Astrocyte (in vitro differentiated cells and primary cell): ENCODE results near the gene PKP4. TPM values are rescaled to one million over a fixed set of nuclear protein-coding genes. Genes with fewer than 3 reads are reported as not detected.

ENCODE experiments used
- DNase-seq: peaks from one replicate; pipeline ENCODE4 v3.0.0-alpha.2; 2010; ENCODE audit warnings: low read depth
- FAIRE-seq: peaks from 2 replicates; lab custom pipeline; 2011; peaks lifted over from hg19 to GRCh38; lab: Jason Lieb, UNC
- H2AFZ ChIP-seq: 2 replicates; pipeline ENCODE4 v1.6.0; 2012; ENCODE audit warnings: low read depth, low read length, inconsistent platforms
- H3K27ac ChIP-seq: 2 replicates; pipeline ENCODE4 v1.5.1; 2011; ENCODE audit warnings: low read depth, low read length, inconsistent platforms
- H3K27me3 ChIP-seq: 2 replicates; pipeline ENCODE4 v1.6.0; 2011; ENCODE audit warnings: low read length, inconsistent platforms; ENCODE audit not compliant: insufficient read depth
- H3K36me3 ChIP-seq: 2 replicates; pipeline ENCODE4 v1.5.1; 2011; ENCODE audit warnings: low read length, inconsistent platforms; ENCODE audit not compliant: insufficient read depth
- H3K4me1 ChIP-seq: 2 replicates; pipeline ENCODE4 v1.5.1; 2011; ENCODE audit warnings: low read length, inconsistent platforms; ENCODE audit not compliant: insufficient read depth
- H3K4me2 ChIP-seq: 2 replicates; pipeline ENCODE4 v1.6.0; 2012; ENCODE audit warnings: low read length, inconsistent platforms
- H3K4me3 ChIP-seq: 2 replicates; pipeline ENCODE4 v1.5.1; 2011; ENCODE audit warnings: low read depth, mild to moderate bottlenecking, low read length, inconsistent platforms; ENCODE audit not compliant: insufficient read depth
- H3K79me2 ChIP-seq: 2 replicates; pipeline ENCODE4 v1.6.0; 2012; ENCODE audit warnings: mild to moderate bottlenecking, low read length, inconsistent platforms; ENCODE audit not compliant: insufficient read depth
- H3K9ac ChIP-seq: 2 replicates; pipeline ENCODE4 v1.6.0; 2012; ENCODE audit warnings: mild to moderate bottlenecking, low read length, inconsistent platforms
- H3K9me3 ChIP-seq: 2 replicates; pipeline ENCODE4 v1.5.1; 2012; ENCODE audit warnings: low read depth, mild to moderate bottlenecking, low read length, inconsistent platforms; ENCODE audit not compliant: insufficient read depth
- H4K20me1 ChIP-seq: 2 replicates; pipeline ENCODE4 v1.6.0; 2012; ENCODE audit warnings: low read length, inconsistent platforms; ENCODE audit not compliant: insufficient read depth
- H3K27ac Mint-ChIP-seq: one replicate; pipeline ENCODE4 v1.8.0; 2021; ENCODE audit warnings: mild to moderate bottlenecking, mixed read lengths; ENCODE audit not compliant: unreplicated experiment
- H3K27me3 Mint-ChIP-seq: one replicate; pipeline ENCODE4 v1.8.0; 2021; ENCODE audit warnings: low read depth, mixed read lengths; ENCODE audit not compliant: unreplicated experiment
- H3K36me3 Mint-ChIP-seq: one replicate; pipeline ENCODE4 v1.8.0; 2021; ENCODE audit warnings: low read depth, mixed read lengths; ENCODE audit not compliant: unreplicated experiment
- H3K4me1 Mint-ChIP-seq: one replicate; pipeline ENCODE4 v1.8.0; 2021; ENCODE audit warnings: low read depth, mixed read lengths; ENCODE audit not compliant: unreplicated experiment
- H3K4me3 Mint-ChIP-seq: one replicate; pipeline ENCODE4 v1.8.0; 2021; ENCODE audit warnings: mild to moderate bottlenecking, moderate library complexity, mixed read lengths; ENCODE audit not compliant: unreplicated experiment
- H3K9me3 Mint-ChIP-seq: one replicate; pipeline ENCODE4 v1.8.0; 2021; ENCODE audit warnings: mild to moderate bottlenecking, mixed read lengths; ENCODE audit not compliant: unreplicated experiment
- EZH2 ChIP-seq: IDR thresholded peaks from 2 replicates; pipeline ENCODE4 v1.6.1; 2012; ENCODE audit warnings: mild to moderate bottlenecking, low read length, inconsistent platforms; ENCODE audit not compliant: insufficient read depth
- total RNA-seq: library from RNA; stranded (reverse); gene quantifications from 2 replicates; pipeline ENCODE4 v1.2.1, GENCODE V29; 2021
- TF ChIP-seq, protein P1 (sequence below): IDR thresholded peaks from 2 replicates; pipeline ENCODE4 v1.5.1; 2011; ENCODE audit warnings: low read depth, mild to moderate bottlenecking, inconsistent platforms, low read length, moderate library complexity; ENCODE audit not compliant: insufficient read depth

PKP4 gene
- total RNA-seq, 1 donor from 2014 or later, result 38.4 TPM

DNA sequence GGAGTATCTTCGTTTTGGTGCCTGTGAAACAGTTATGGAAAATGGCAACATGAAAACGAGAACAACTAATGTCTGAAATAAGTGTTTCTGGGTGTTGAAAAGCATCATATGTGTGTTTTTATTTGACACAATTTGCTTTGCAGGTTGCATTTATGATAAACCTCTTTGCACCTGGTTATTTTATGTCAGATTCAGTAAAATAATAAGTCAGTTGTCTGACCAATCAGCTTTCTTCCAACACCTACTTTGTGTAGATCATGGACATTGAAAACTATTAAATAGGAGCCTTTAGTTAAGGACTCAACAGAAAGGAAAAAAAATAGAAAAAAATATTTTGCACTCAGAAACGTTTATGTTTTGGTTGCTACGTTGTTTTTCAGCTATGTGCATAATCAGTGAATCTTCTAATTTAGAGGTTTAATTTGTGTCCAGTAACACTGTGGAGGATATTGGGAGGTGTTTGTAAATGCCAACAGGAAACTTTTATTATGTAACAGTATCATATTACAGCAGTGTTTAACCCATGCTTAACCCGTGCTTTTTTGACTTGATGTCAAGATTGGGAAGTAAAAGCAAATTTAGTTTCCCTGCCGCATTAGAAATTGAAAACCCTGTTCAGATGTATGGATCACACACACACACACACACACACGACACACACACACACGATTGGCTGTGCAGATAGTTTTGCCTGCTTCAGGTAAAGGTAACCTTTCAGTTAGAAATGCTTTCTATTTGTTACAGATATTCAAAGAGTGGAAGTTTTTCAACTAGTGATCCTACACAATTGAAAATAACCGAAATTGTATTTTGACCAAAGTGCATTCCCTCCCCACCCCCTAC lies 2.6 kb downstream of the PKP4 start:
- H4K20me1 ChIP-seq, result peaks cover 51% of the 10 kb centered on the region
- H3K27ac ChIP-seq, result no peak overlapping the region
- H3K9me3 Mint-ChIP-seq, result no peaks in the 10 kb centered on the region
- no peak overlapping the region for H2AFZ ChIP-seq
- peak; percentile 6 for DNase-seq
- no peak overlapping the region for H3K27ac Mint-ChIP-seq
- peak overlapping the region; percentile 99 for H3K4me3 Mint-ChIP-seq
- H3K9me3 ChIP-seq, result no peaks in the 10 kb centered on the region
- H3K4me3 ChIP-seq, result peak overlapping the region; percentile 68
- H3K36me3 ChIP-seq, result no peaks in the 10 kb centered on the region
- TF ChIP-seq, protein P1, sequence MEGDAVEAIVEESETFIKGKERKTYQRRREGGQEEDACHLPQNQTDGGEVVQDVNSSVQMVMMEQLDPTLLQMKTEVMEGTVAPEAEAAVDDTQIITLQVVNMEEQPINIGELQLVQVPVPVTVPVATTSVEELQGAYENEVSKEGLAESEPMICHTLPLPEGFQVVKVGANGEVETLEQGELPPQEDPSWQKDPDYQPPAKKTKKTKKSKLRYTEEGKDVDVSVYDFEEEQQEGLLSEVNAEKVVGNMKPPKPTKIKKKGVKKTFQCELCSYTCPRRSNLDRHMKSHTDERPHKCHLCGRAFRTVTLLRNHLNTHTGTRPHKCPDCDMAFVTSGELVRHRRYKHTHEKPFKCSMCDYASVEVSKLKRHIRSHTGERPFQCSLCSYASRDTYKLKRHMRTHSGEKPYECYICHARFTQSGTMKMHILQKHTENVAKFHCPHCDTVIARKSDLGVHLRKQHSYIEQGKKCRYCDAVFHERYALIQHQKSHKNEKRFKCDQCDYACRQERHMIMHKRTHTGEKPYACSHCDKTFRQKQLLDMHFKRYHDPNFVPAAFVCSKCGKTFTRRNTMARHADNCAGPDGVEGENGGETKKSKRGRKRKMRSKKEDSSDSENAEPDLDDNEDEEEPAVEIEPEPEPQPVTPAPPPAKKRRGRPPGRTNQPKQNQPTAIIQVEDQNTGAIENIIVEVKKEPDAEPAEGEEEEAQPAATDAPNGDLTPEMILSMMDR, result no peak
- no peak for TF ChIP-seq EZH2
- no peaks in the 10 kb centered on the region for H3K36me3 Mint-ChIP-seq
- H3K4me1 ChIP-seq, result peaks cover 16% of the 10 kb centered on the region
- no peaks in the 10 kb centered on the region for H3K27me3 ChIP-seq
- peak overlapping the region; percentile 97 for H3K4me2 ChIP-seq
- peaks cover 68% of the 10 kb centered on the region for H3K79me2 ChIP-seq
- peaks cover 27% of the 10 kb centered on the region for H3K4me1 Mint-ChIP-seq
- FAIRE-seq, result no peak
- H3K27me3 Mint-ChIP-seq, result no peaks in the 10 kb centered on the region
- no peak overlapping the region for H3K9ac ChIP-seq

- FAIRE-seq, result no peak
- Mint-ChIP-seq H3K4me1 (peaks cover 27% of the 10 kb centered on the region), H3K4me3 (no peak overlapping the region), H3K36me3 (no peaks in the 10 kb centered on the region), H3K27ac (no peak overlapping the region), H3K27me3 (no peaks in the 10 kb centered on the region), H3K9me3 (no peaks in the 10 kb centered on the region)
- Histone ChIP-seq H3K79me2 (peaks cover 78% of the 10 kb centered on the region), H2AFZ (no peak overlapping the region), H3K36me3 (no peaks in the 10 kb centered on the region), H3K4me3 (no peak overlapping the region), H3K4me2 (no peak overlapping the region), H3K9me3 (no peaks in the 10 kb centered on the region), H3K27ac (no peak overlapping the region), H3K9ac (no peak overlapping the region), H4K20me1 (peaks cover 53% of the 10 kb centered on the region), H3K4me1 (peaks cover 16% of the 10 kb centered on the region), H3K27me3 (no peaks in the 10 kb centered on the region)
- TF ChIP-seq, protein P1, result no peak
- TF ChIP-seq EZH2, result no peak
- DNase-seq, result no peak
Measured at GRCh38 chr2:158460632-158461297, 4.0 kb downstream of the PKP4 start.
